ENCODE results near the gene ZNF516.

- TF ChIP-seq, protein P1, sequence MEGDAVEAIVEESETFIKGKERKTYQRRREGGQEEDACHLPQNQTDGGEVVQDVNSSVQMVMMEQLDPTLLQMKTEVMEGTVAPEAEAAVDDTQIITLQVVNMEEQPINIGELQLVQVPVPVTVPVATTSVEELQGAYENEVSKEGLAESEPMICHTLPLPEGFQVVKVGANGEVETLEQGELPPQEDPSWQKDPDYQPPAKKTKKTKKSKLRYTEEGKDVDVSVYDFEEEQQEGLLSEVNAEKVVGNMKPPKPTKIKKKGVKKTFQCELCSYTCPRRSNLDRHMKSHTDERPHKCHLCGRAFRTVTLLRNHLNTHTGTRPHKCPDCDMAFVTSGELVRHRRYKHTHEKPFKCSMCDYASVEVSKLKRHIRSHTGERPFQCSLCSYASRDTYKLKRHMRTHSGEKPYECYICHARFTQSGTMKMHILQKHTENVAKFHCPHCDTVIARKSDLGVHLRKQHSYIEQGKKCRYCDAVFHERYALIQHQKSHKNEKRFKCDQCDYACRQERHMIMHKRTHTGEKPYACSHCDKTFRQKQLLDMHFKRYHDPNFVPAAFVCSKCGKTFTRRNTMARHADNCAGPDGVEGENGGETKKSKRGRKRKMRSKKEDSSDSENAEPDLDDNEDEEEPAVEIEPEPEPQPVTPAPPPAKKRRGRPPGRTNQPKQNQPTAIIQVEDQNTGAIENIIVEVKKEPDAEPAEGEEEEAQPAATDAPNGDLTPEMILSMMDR (IDR thresholded peaks at IDR 0.05) = no peak
- TF ChIP-seq POLR2AphosphoS5 (IDR thresholded peaks at IDR 0.05) (no peak), EP300 (IDR thresholded peaks at IDR 0.05) (no peak)
Measured at GRCh38 chr18:76379226-76380126, 115.6 kb downstream of the ZNF516 start.

Data from sigmoid colon (tissue), 4 donors.